Adrenal gland (tissue), 12 donors: ENCODE measurements around the gene ZNRF3. TPM values are rescaled to one million over a fixed set of nuclear protein-coding genes. Genes with fewer than 3 reads are reported as not detected.

Experiments used
- DNase-seq, 7 donors: peaks; one replicate each; pipeline ENCODE4 v3.0.0-alpha.2; 2019 to 2020
- H3K27ac ChIP-seq, 5 donors: fragments of 200-600 bp; sonication (generic) in 4 of 5; 1 replicate in 3 of 5; 2 replicates in 2 of 5; pipeline versions ENCODE4 v1.5.1 to v1.8.0; 2016 to 2020; ENCODE audit warnings: mild to moderate bottlenecking in 1 of 5
- H3K27me3 ChIP-seq: fragments of 200-600 bp; 2 replicates; pipeline ENCODE4 v1.8.0; 2021
- H3K36me3 ChIP-seq, 2 donors: fragments of 200-600 bp; replicated peaks in 1 of 2; 1 replicate in 1 of 2; 2 replicates in 1 of 2; pipeline versions ENCODE4 v1.5.1 to v1.8.0; 2018 to 2022
- H3K4me1 ChIP-seq, 2 donors: fragments of 200-600 bp; replicated peaks in 1 of 2; 1 replicate in 1 of 2; 2 replicates in 1 of 2; pipeline versions ENCODE4 v1.5.1 to v1.8.0; 2018 to 2021
- H3K4me3 ChIP-seq, 4 donors: fragments of 200-600 bp; sonication (generic) in 3 of 4; one replicate each; pipeline ENCODE4 v1.5.1; 2016 to 2018
- H3K9me3 ChIP-seq, 3 donors: fragments of 200-600 bp; sonication (generic) in 1 of 3; replicated peaks in 1 of 3; 1 replicate in 2 of 3; 2 replicates in 1 of 3; pipeline versions ENCODE4 v1.5.1 to v1.8.0; 2016 to 2021
- CTCF ChIP-seq, 6 experiments: fragments of 450-650 bp in 4 of 6; fragments of 200-600 bp in 2 of 6; sonication (generic) in 1 of 6; IDR thresholded peaks; 1 replicate in 5 of 6; 2 replicates in 1 of 6; pipeline versions ENCODE4 v1.5.1 to v1.8.0; 2016 to 2021; ENCODE audit warnings: antibody characterized with exemption in 6 of 6, mild to moderate bottlenecking in 2 of 6, moderate library complexity in 1 of 6
- POLR2A ChIP-seq, 2 donors: fragments of 450-650 bp; IDR thresholded peaks; one replicate each; pipeline ENCODE4 v1.6.1; 2017; ENCODE audit warnings: antibody characterized with exemption in 2 of 2, mild to moderate bottlenecking in 2 of 2, moderate library complexity in 1 of 2
- WGBS, 4 donors: extraction: QIAGEN DNeasy Blood & Tissue Kit in 2 of 4; methylation state at CpG; one replicate each; pipeline versions ENCODE4 v1.1.5 to v1.1.7; 2013 to 2017; 5-methylcytosine and 5-hydroxymethylcytosine counted together
- intact Hi-C, 2 donors: fragments of 100-400 bp; cut with DNase I; formaldehyde crosslinking; loops; one replicate each; pipeline versions ENCODE4 v1.14.1 to v1.15.0; 2022 to 2023
- polyA plus RNA-seq, 3 donors: library from polyadenylated mRNA; stranded (reverse); fragments of 200-250 nt in 2 of 3; fragments of 350-450 nt in 1 of 3; fragmentation: Illumina TruSeq in 1 of 3; extraction: RNeasy Lipid Tissue Mini Kit (QIAGEN cat#74804) in 1 of 3; gene quantifications; one replicate each; pipeline ENCODE4 v1.2.3, GENCODE V29; 2013 to 2014
- total RNA-seq, 9 donors: library from RNA; depleted of rRNA in 4 of 9; stranded (reverse); fragments of >200 nt in 4 of 9; fragments of 120-200 nt in 1 of 9; fragmentation: NEBNext Ultra II Directional in 1 of 9; extraction: Animal tissue kit (Norgen Biotek cat#: 25700) in 1 of 9; gene quantifications; one replicate each; pipeline versions ENCODE4 v1.1.0 to v1.2.4, GENCODE V29; 2013 to 2023
- donor health status: healthy with polysubstance abuse.
- donor health status: Bipolar disorder and iron deficiency.
- donor health status: DM: yes; HTN: yes; CAD: no.
- donor health status: DM: no; HTN: no; CAD: no.
- donor health status: DM: no; HTN: no; CAD: no.
- donor health status: DM: yes; HTN: yes; CAD: no.

ZNRF3 gene
- total and polyA plus RNA-seq, 12 donors: 3.1 to 40.9 (median 17.0) TPM

- Histone ChIP-seq H3K36me3 (no peaks in the 10 kb centered on the region), H3K27ac (peak overlapping the region in 2 of 5 donors; percentile 41 to 54), H3K9me3 (no peaks in the 10 kb centered on the region), H3K4me3 (no peak overlapping the region), H3K4me1 (peaks cover 21 to 38% of the 10 kb centered on the region in 2 donors), H3K27me3 (no peaks in the 10 kb centered on the region)
- no peak for DNase-seq
- TF ChIP-seq POLR2A (IDR thresholded peaks at IDR 0.05) (no peak), CTCF (IDR thresholded peaks at IDR 0.05) (no peak)
- intact Hi-C loops: no loop called here
- WGBS, 4 donors: 86 to 96% (median 96%) methylated on average over 1 of the region's 1 CpG
Observed at GRCh38 chr22:29093030-29093429, 209.7 kb downstream of the ZNRF3 start.

GRCh38 chr22:29093501-29094300 lies 210.3 kb downstream of the ZNRF3 start:
- Histone ChIP-seq H3K9me3 (no peaks in the 10 kb centered on the region), H3K4me3 (no peak overlapping the region), H3K27me3 (no peaks in the 10 kb centered on the region), H3K36me3 (no peaks in the 10 kb centered on the region), H3K4me1 (peaks cover 21 to 38% of the 10 kb centered on the region in 2 donors), H3K27ac (peak overlapping the region in 2 of 5 donors; percentile 41 to 54)
- intact Hi-C loops: no loop called here
- WGBS, 4 donors: 43 to 74% (median 61%) methylated on average over 4 of the region's 4 CpGs
- TF ChIP-seq POLR2A (IDR thresholded peaks at IDR 0.05) (peak in 1 of 2 donors; percentile 9), CTCF (IDR thresholded peaks at IDR 0.05) (no peak)
- no peak for DNase-seq

- H3K4me1 ChIP-seq: peaks cover 15 to 28% of the 10 kb centered on the region in 2 donors
- H3K9me3 ChIP-seq: no peaks in the 10 kb centered on the region
- intact Hi-C loops: no loop called here
- no peak overlapping the region for H3K27ac ChIP-seq
- H3K36me3 ChIP-seq: no peaks in the 10 kb centered on the region
- WGBS, 4 donors: 71 to 98% (median 85%) methylated on average over 2 of the region's 2 CpGs
- no peak for DNase-seq
- TF ChIP-seq CTCF (IDR thresholded peaks at IDR 0.05) (no peak), POLR2A (IDR thresholded peaks at IDR 0.05) (no peak)
- no peaks in the 10 kb centered on the region for H3K27me3 ChIP-seq
- H3K4me3 ChIP-seq: no peak overlapping the region
Observed at GRCh38 chr22:29095459-29095858, 212.1 kb downstream of the ZNRF3 start.

- H3K9me3 ChIP-seq: no peaks in the 10 kb centered on the region
- no peak overlapping the region for H3K27ac ChIP-seq
- peaks cover 12 to 20% of the 10 kb centered on the region in 2 donors for H3K4me1 ChIP-seq
- no peaks in the 10 kb centered on the region for H3K27me3 ChIP-seq
- no peaks in the 10 kb centered on the region for H3K36me3 ChIP-seq
- DNase-seq: no peak
- no peak for TF ChIP-seq CTCF (IDR thresholded peaks at IDR 0.05)
- no peak for TF ChIP-seq POLR2A (IDR thresholded peaks at IDR 0.05)
- 82 to 89% (median 86%) methylated on average over 13 of the region's 13 CpGs for WGBS, 4 donors
- H3K4me3 ChIP-seq: no peak overlapping the region
- intact Hi-C loops: no loop called here
Observed at GRCh38 chr22:29096736-29097669, 213.6 kb downstream of the ZNRF3 start.
